H4 (cell line): Measurements from ENCODE around the gene TLR4. TPM values are rescaled to one million over a fixed set of nuclear protein-coding genes. Genes with fewer than 3 reads are reported as not detected.

Experiments
- DNase-seq: peaks from one replicate; pipeline ENCODE4 v3.0.0-alpha.2; 2015; ENCODE audit warnings: low spot score
- total RNA-seq: library from RNA; depleted of rRNA; stranded (reverse); fragments of >200 nt; shearing (Covaris generic); gene quantifications from 2 replicates; pipeline ENCODE4 v1.2.3, GENCODE V29; 2014

Gene TLR4
- total RNA-seq, 1 experiment from 2014 or later, result 7.5 TPM

DNA sequence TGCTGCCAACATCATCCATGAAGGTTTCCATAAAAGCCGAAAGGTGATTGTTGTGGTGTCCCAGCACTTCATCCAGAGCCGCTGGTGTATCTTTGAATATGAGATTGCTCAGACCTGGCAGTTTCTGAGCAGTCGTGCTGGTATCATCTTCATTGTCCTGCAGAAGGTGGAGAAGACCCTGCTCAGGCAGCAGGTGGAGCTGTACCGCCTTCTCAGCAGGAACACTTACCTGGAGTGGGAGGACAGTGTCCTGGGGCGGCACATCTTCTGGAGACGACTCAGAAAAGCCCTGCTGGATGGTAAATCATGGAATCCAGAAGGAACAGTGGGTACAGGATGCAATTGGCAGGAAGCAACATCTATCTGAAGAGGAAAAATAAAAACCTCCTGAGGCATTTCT is 10.1 kb downstream of the TLR4 start:
- DNase-seq, result no peak

DNA sequence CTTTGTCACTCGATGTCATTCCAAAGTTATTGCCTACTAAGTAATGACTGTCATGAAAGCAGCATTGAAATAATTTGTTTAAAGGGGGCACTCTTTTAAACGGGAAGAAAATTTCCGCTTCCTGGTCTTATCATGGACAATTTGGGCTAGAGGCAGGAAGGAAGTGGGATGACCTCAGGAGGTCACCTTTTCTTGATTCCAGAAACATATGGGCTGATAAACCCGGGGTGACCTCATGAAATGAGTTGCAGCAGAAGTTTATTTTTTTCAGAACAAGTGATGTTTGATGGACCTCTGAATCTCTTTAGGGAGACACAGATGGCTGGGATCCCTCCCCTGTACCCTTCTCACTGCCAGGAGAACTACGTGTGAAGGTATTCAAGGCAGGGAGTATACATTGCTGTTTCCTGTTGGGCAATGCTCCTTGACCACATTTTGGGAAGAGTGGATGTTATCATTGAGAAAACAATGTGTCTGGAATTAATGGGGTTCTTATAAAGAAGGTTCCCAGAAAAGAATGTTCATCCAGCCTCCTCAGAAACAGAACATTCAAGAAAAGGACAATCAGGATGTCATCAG is 11.3 kb downstream of the TLR4 start:
- no peak for DNase-seq

DNA sequence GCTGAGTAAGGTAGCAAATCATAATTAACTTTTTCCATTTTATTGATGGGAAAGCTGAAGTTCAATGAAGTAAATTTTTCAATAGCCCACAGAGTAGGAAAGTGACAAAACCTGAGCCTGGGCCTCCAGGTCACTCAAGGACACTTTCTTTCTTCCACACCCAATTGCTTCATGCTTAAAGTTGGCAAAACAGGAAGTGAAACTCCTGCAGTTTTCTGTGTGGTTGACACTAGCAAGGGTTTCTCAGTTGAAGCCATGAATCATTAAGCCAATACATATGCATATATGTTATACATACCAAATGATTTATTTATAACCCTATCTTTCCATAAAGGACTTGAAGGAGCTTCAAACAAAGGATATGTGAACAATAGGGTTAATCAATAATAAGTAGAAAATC is 13.9 kb downstream of the TLR4 start:
- peak; percentile 29 for DNase-seq

DNA sequence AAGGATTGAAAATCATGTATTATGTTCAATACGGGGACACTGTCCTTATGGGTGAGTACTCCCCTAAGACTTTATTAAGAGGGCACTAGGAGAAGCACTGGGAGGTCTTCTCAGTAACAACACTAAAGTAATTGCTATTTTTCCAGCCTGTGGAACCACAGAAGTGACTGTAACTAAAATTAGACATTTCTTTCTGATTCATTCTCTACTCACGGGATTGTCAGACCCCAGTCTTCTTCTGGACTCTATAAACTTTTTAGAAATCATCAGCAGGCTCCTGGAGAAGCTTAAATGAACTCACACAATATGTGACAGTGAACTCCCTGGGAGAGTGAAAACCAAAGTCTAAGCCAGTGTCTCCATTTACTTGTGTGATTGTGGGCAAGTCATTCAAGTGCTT is 14.5 kb downstream of the TLR4 start:
- no peak for DNase-seq

DNA sequence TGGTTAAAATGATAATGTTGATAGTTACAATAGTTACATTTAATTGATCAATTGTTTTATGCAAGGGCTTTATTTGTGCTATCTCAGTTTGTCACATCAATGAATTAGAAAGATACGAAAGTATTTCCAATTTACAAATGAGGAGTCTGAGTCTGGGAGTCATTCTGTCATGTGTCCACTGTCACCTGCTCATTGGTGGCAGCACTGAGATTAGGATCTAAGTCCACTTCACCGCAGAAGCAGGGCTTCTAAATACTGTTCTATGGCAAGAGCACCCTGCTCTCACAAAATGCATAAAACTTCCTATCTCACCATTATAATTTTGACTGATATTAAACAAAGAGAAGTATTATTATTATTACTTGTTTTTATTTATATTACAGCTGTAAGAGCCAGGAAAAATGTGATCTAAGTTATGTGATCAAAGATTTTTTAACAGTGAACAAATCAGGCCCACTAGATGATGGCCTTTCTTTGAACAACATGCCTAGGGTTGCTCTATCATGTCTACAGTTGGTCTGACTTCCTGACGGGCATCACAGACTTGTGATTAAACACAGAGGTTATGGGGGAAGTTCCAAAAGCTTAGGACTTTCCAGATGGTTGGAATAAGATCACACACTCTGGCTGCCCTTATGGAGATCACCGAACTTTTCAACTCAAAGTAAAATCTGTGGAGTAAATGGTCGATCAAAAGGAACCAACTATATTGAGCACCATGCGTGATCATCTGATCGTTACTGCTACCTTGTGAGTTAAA is 15.1 kb downstream of the TLR4 start:
- DNase-seq, result no peak

GRCh38 chr9:117720066-117720465 is 15.9 kb downstream of the TLR4 start:
- DNase-seq, result no peak

DNA sequence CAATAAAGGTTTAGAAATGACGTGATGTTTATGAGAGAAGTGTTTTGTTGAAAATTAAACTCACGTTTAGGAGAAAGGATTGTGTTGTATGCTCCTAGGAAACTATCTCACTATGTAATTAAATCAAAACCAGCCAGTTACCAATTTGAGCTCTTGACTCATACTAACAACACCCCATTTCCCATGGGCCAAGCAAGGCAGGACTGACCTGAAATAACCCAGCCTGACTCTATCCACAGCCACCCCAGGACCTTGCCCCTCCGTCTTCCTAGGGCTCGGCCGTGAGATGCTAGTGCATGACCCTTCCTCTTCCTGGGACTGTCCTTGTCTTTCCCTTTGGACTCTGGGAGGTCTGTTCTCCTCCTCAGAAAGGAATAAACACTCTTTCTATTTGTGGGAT is 16.4 kb downstream of the TLR4 start:
- no peak for DNase-seq

GRCh38 chr9:117720987-117721386 is 16.8 kb downstream of the TLR4 start:
- no peak for DNase-seq

- DNase-seq, result no peak
Observed at GRCh38 chr9:117722108-117722761, 18.0 kb downstream of the TLR4 start.

DNA sequence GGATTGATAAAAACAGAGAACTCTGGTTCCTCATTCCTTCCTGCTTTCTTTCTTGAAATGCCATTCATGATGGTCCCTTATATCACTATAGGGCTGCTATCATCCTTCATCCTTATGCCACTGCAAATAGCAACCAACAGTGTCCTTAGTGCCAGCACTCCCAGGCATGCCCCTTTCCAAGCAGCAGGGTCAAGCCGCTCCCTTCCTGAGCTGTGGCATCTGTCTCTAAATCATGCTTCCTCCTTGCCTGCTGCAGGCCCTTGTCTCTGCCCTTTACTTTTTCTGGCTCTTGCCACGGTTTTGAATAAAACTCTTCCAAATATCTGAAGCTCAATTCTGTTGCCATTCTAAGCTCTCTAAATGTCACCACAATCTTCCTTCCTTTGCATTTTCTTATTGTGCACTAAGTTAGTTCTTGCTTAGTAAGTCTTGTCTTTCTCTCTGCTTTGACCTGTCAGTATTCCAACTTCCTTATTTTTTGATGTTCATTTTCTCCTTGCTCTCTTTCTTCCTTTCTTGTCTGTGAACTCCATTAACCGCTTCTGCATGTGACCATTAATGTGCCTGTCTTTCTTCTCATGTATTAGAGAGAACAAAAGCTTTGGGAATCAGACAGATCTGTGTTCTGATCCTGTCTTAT is 19.9 kb downstream of the TLR4 start:
- DNase-seq, result no peak

DNA sequence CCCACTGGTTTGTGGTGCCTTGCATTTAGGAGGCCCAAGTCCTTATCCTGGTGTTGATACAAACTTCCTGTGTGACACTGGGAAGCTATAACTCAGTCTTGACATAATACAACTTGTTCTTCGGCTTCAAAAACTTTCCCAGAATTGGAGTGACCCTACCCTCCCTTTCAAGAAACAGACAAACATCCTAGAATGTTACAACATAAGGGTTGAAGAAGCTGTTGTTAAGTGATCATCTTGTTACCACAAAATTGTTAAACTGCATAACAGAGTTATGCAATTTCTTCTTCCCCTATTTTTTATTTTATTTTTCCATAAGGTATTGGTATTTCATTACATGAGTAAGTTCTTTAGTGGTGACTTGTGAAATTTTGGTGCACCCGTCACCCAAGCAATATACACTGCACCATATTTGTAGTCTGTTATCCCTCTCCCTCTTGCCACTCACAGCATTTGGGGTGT is 21.3 kb downstream of the TLR4 start:
- DNase-seq, result no peak

- no peak for DNase-seq
Observed at GRCh38 chr9:117729375-117729774, 25.2 kb downstream of the TLR4 start.

- DNase-seq, result no peak
Observed at GRCh38 chr9:117732494-117732893, 28.3 kb downstream of the TLR4 start.

DNA sequence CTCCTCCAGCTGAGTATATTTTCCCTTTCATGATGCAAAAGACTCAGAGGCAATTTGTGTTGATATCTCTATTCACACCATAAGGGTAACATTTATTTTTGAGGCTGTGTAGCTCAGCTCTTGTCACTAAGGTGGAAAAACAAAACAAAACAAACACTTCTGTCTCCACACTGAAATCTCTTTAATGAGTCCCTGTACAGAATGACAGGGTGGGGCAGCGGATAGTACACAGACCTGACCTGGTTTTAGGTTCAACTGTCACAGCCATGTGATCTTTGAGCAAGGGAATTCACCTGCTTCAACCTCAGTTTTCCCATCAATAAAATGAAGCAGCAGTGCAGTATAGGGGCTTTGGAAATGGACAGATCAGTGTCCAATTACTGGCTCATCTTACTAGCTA is 29.3 kb downstream of the TLR4 start:
- DNase-seq, result no peak

DNA sequence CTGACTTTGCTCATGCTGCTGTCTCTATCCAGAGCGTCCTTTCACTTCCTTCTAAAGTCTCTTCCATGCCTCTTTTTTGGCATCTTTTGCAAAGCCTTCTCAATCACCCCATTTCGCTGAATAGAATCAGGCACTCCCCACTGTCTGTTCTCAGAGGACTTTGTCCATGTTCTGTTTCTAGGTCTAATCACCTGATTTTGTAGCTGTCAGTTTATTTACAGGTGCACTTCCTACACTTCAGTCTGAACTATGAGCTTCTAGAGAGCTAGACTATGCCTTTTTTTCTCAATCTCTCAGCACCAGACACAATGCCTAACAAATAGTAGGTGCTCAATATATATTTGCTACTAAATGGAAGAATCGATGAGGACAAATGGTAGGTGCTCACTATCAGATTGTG is 29.9 kb downstream of the TLR4 start:
- DNase-seq, result no peak

GRCh38 chr9:117734523-117735314 is 30.5 kb downstream of the TLR4 start:
- no peak for DNase-seq

- DNase-seq, result no peak
Observed at GRCh38 chr9:117737721-117738226, 33.6 kb downstream of the TLR4 start.

DNA sequence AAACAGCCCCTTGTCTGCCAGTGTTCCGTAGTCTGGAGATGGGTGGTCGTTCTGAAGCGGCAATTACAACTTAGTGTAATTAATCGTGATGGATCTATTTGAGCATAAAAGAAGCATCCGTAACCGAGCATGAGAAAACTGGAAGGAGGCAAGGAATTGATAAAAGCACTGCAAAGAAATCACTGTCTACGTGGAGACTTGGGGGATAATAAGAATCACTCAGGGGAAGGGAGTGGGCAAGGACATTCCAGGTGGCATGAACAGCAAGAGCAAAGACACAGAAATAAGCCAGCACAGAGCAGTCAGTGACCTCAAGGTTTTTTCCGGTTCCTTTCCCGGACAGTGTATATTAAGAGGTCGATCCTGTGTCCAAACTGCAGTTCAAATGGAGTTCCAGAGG is 35.0 kb downstream of the TLR4 start:
- no peak for DNase-seq

DNA sequence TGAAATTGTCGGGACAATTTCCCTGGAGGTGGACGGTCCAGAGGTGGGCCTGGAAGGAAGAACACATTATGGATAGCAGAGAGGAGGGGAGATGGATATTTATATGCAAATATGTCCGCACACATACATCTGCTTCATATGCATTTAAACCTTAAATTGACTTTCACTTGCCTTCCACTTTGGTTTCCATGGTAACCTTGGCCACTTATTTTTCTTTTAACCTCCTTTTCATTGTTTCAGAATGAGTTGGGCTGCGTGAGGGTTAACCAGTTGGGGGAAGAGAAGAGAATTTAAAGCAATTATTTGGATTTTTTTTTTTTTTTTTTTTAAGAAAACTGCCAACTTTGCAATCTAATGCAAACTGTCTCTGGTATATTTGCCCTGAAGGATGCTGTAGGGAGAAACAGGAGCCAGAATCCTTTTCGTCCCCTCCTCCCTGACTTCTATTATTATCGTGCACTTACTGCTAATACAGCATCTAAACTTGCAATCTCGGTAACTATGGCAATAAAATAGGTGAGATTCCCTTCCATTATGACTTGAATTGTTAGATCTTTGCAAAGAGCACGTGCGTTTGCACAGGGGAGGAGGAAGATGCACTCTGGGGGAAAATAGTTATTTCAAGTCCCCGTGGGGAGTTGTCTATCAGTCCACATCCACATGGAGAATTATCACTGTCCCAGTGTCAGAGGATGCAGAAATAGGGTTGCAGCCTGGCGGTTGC is 35.6 kb downstream of the TLR4 start:
- DNase-seq, result no peak

DNA sequence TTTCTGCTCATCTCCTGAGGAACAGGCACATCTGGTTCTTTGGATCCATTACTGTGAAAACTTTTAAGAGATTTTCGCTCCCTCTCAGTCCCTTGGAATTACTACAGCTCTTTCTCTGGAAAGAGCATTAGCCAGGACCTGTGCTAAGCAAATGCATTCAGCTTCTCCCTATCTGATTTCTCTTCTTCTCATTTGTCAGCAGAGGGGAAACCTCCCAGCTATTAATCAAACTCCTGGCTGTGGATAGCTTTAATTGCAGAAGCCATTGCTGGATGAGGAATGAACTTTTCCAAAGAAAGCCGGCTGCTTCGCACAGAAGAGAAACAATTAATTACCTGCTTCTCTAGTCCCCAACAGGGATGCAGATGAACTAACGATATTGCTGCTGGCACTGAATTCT is 37.9 kb downstream of the TLR4 start:
- no peak for DNase-seq

- no peak for DNase-seq
Observed at GRCh38 chr9:117744369-117744768, 40.2 kb downstream of the TLR4 start.
